Neural cell (in vitro differentiated cells): ENCODE data around the gene LRRC56. TPM values are rescaled to one million over a fixed set of nuclear protein-coding genes. Genes with fewer than 3 reads are reported as not detected.

ENCODE experiments used
- H2AFZ ChIP-seq: fragments of 200-600, 300-800 bp; sonication (generic), shearing (Covaris generic); 2 replicates; pipeline ENCODE4 v1.6.0; 2014; ENCODE audit warnings: low read depth, mild to moderate bottlenecking, antibody characterized with exemption, low read length, moderate library complexity
- H3F3A ChIP-seq: fragments of 200-600 bp; shearing (Covaris generic); 2 replicates; pipeline ENCODE4 v1.6.1; 2016; ENCODE audit warnings: mild to moderate bottlenecking, moderate library complexity, mixed read lengths, antibody characterized with exemption, low read length; ENCODE audit not compliant: insufficient read depth, poor library complexity, severe bottlenecking
- H3K27ac ChIP-seq: fragments of 200-600, 300-800 bp; sonication (generic), shearing (Covaris generic); 2 replicates; pipeline ENCODE4 v1.5.1; 2014; ENCODE audit warnings: mild to moderate bottlenecking, low read length, moderate library complexity
- H3K27me3 ChIP-seq: fragments of 300-800, 200-600 bp; sonication (generic), shearing (Covaris generic); 2 replicates; pipeline ENCODE4 v1.6.0; 2014; ENCODE audit warnings: mild to moderate bottlenecking, low read depth, low read length, moderate library complexity; ENCODE audit not compliant: insufficient read depth
- H3K36me3 ChIP-seq: fragments of 300-800, 200-600 bp; sonication (generic), shearing (Covaris generic); 2 replicates; pipeline ENCODE4 v1.5.1; 2014; ENCODE audit warnings: mild to moderate bottlenecking, antibody characterized with exemption, low read length, moderate library complexity; ENCODE audit not compliant: insufficient read depth
- H3K4me2 ChIP-seq: fragments of 300-800, 200-600 bp; sonication (generic), shearing (Covaris generic); 2 replicates; pipeline ENCODE4 v1.6.0; 2014; ENCODE audit warnings: mild to moderate bottlenecking, low read length
- H3K4me3 ChIP-seq: fragments of 300-800, 200-600 bp; sonication (generic), shearing (Covaris generic); 2 replicates; pipeline ENCODE4 v1.5.1; 2014; ENCODE audit warnings: mild to moderate bottlenecking, low read length, moderate library complexity
- H3K79me2 ChIP-seq: fragments of 200-600 bp; shearing (Covaris generic); replicated peaks from 2 replicates; pipeline ENCODE4 v1.6.0; 2014; ENCODE audit warnings: mild to moderate bottlenecking, low read length, moderate library complexity; ENCODE audit not compliant: insufficient read depth
- H3K9ac ChIP-seq: fragments of 300-800, 200-600 bp; sonication (generic), shearing (Covaris generic); 2 replicates; pipeline ENCODE4 v1.6.1; 2016; ENCODE audit warnings: mild to moderate bottlenecking, low read length, mixed read lengths
- H3K9me2 ChIP-seq: fragments of 200-600 bp; shearing (Covaris generic); 2 replicates; pipeline ENCODE4 v1.6.1; 2016; ENCODE audit warnings: mild to moderate bottlenecking, low read length, mixed read lengths; ENCODE audit not compliant: insufficient read depth
- H3K9me3 ChIP-seq: fragments of 200-600, 300-800 bp; sonication (generic), shearing (Covaris generic); 2 replicates; pipeline ENCODE4 v1.6.1; 2016; ENCODE audit warnings: mild to moderate bottlenecking, mixed run types, low read length, moderate library complexity, mixed read lengths
- H4K20me1 ChIP-seq: fragments of 200-600 bp; shearing (Covaris generic); 2 replicates; pipeline ENCODE4 v1.6.1; 2016; ENCODE audit warnings: mild to moderate bottlenecking, mixed run types; ENCODE audit not compliant: insufficient read depth
- EP300 ChIP-seq: fragments of 450-650 bp; conservative IDR thresholded peaks from 2 replicates; pipeline ENCODE4 v1.6.1; 2014; ENCODE audit warnings: antibody characterized with exemption, mild to moderate bottlenecking, moderate library complexity; ENCODE audit not compliant: poor library complexity, severe bottlenecking
- EZH2 ChIP-seq: fragments of 200-600, 300-800 bp; shearing (Covaris generic), sonication (generic); IDR thresholded peaks from 2 replicates; pipeline ENCODE4 v1.6.1; 2014; ENCODE audit warnings: antibody characterized with exemption, low read length, borderline replicate concordance, mild to moderate bottlenecking; ENCODE audit not compliant: insufficient read depth, poor library complexity, severe bottlenecking
- MXI1 ChIP-seq: fragments of 450-650 bp; conservative IDR thresholded peaks from 2 replicates; pipeline ENCODE4 v1.6.1; 2014; ENCODE audit warnings: antibody characterized with exemption, mild to moderate bottlenecking; ENCODE audit not compliant: poor library complexity, severe bottlenecking
- POLR2AphosphoS5 ChIP-seq: IDR thresholded peaks from 2 replicates; pipeline ENCODE4 v1.6.1; 2012
- RAD21 ChIP-seq: fragments of 450-650 bp; conservative IDR thresholded peaks from 2 replicates; pipeline ENCODE4 v1.6.1; 2014; ENCODE audit warnings: antibody characterized with exemption, mild to moderate bottlenecking, moderate library complexity
- SMC3 ChIP-seq: fragments of 450-650 bp; conservative IDR thresholded peaks from 2 replicates; pipeline ENCODE4 v1.6.1; 2014; ENCODE audit warnings: antibody characterized with exemption, mild to moderate bottlenecking, moderate library complexity; ENCODE audit not compliant: poor library complexity
- TAF1 ChIP-seq: IDR thresholded peaks from 2 replicates; pipeline ENCODE4 v1.6.1; 2012; ENCODE audit warnings: low read depth
- polyA plus RNA-seq: library from polyadenylated mRNA; depleted of rRNA; stranded (reverse); fragments of >200 nt; gene quantifications from 2 replicates; pipeline ENCODE4 v1.2.3, GENCODE V29; 2014
- TF ChIP-seq, protein P1 (sequence below): fragments of 450-650 bp; IDR thresholded peaks from 2 replicates; pipeline ENCODE4 v1.5.1; 2014; ENCODE audit warnings: antibody characterized with exemption, mild to moderate bottlenecking, moderate library complexity; ENCODE audit not compliant: poor library complexity, severe bottlenecking
- TF ChIP-seq, protein P2 (sequence below): IDR thresholded peaks from 2 replicates; pipeline ENCODE4 v1.6.1; 2012; ENCODE audit warnings: borderline replicate concordance

The LRRC56 gene
- polyA plus RNA-seq, 1 donor from 2014 or later = 0.76 TPM

DNA sequence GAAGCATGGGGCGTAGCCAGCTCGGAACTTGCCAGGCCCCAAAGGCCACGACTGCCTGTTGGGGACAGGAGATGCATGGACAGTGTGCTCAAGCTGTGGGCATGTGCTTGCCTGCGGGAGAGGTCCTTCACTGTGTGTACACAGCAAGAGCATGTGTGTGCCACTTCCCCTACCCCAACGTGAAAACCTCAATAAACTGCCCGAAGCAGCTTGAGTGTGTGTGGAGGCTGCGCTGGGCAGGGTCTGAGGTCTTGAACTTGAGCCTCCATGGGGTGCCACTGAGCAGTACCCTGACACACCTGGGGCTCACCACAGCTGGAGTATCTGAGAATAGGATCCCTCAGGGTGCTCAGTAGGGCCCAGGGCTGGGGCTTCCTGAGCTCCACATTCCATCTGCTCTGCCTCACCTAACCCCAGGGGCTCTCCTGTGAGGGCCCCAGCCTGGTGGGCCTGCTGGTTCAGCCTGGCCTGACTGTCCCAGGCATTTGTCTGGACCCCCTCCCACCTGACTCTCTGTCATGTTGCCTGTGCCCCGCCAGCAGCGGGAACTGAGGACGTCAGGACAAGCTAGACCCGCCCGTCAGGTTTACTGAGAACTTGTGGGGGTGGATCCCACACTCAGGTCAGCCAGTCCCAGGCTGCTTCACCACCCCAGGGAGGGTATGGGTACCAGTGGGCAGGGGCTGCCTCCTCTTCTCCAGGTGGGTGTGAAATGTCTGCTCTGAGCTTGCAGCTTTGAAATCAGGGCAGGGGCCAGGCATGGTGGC lies 26.7 kb downstream of the LRRC56 start:
- no peaks in the 10 kb centered on the region for H3K36me3 ChIP-seq
- H3K9me2 ChIP-seq = no peaks in the 10 kb centered on the region
- H3K9ac ChIP-seq = no peak overlapping the region
- TF ChIP-seq EZH2 = no peak
- no peak for TF ChIP-seq TAF1
- TF ChIP-seq, protein P1, sequence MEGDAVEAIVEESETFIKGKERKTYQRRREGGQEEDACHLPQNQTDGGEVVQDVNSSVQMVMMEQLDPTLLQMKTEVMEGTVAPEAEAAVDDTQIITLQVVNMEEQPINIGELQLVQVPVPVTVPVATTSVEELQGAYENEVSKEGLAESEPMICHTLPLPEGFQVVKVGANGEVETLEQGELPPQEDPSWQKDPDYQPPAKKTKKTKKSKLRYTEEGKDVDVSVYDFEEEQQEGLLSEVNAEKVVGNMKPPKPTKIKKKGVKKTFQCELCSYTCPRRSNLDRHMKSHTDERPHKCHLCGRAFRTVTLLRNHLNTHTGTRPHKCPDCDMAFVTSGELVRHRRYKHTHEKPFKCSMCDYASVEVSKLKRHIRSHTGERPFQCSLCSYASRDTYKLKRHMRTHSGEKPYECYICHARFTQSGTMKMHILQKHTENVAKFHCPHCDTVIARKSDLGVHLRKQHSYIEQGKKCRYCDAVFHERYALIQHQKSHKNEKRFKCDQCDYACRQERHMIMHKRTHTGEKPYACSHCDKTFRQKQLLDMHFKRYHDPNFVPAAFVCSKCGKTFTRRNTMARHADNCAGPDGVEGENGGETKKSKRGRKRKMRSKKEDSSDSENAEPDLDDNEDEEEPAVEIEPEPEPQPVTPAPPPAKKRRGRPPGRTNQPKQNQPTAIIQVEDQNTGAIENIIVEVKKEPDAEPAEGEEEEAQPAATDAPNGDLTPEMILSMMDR = no peak
- TF ChIP-seq MXI1 = no peak
- TF ChIP-seq RAD21 = no peak
- TF ChIP-seq, protein P2, sequence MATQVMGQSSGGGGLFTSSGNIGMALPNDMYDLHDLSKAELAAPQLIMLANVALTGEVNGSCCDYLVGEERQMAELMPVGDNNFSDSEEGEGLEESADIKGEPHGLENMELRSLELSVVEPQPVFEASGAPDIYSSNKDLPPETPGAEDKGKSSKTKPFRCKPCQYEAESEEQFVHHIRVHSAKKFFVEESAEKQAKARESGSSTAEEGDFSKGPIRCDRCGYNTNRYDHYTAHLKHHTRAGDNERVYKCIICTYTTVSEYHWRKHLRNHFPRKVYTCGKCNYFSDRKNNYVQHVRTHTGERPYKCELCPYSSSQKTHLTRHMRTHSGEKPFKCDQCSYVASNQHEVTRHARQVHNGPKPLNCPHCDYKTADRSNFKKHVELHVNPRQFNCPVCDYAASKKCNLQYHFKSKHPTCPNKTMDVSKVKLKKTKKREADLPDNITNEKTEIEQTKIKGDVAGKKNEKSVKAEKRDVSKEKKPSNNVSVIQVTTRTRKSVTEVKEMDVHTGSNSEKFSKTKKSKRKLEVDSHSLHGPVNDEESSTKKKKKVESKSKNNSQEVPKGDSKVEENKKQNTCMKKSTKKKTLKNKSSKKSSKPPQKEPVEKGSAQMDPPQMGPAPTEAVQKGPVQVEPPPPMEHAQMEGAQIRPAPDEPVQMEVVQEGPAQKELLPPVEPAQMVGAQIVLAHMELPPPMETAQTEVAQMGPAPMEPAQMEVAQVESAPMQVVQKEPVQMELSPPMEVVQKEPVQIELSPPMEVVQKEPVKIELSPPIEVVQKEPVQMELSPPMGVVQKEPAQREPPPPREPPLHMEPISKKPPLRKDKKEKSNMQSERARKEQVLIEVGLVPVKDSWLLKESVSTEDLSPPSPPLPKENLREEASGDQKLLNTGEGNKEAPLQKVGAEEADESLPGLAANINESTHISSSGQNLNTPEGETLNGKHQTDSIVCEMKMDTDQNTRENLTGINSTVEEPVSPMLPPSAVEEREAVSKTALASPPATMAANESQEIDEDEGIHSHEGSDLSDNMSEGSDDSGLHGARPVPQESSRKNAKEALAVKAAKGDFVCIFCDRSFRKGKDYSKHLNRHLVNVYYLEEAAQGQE = no peak
- no peak for TF ChIP-seq SMC3
- no peak for TF ChIP-seq POLR2AphosphoS5
- no peak for TF ChIP-seq EP300
- H2AFZ ChIP-seq = no peak overlapping the region
- no peaks in the 10 kb centered on the region for H3K79me2 ChIP-seq
- no peaks in the 10 kb centered on the region for H3F3A ChIP-seq
- no peak overlapping the region for H3K27ac ChIP-seq
- H3K4me2 ChIP-seq = no peak overlapping the region
- H4K20me1 ChIP-seq = no peaks in the 10 kb centered on the region
- no peak overlapping the region for H3K4me3 ChIP-seq
- no peaks in the 10 kb centered on the region for H3K9me3 ChIP-seq
- H3K27me3 ChIP-seq = no peaks in the 10 kb centered on the region

DNA sequence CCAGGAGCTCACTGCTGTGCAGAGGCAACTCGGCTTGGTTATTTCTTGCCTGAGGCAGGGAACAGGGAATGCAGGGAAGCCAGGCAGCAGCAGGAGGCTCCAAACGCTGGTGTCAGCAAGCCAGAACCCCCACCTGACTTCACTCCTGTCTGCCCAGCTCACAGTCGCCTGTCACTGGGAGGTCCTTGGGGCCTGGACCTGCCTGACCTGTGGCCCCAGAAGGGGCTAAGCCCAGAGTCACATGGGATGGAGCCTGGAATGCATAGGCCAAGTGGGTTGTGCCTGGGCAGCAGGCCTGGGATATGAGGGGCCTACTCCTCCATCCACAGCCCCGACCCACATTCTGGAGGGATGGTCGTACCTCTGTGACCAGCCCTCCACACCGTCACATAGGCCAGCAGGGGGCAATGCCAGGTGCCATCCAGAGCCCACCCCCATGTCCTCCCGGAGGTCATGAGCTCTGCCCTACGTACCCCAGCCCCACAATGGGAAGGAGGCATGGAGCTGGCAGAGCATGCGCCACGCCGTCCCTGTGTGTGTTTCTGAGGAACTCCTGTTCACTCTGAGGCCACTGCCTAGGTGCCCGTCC lies 28.7 kb downstream of the LRRC56 start:
- Histone ChIP-seq H3K4me2 (no peak overlapping the region), H3K4me3 (no peak overlapping the region), H3K36me3 (no peaks in the 10 kb centered on the region), H3K9me2 (no peaks in the 10 kb centered on the region), H3K79me2 (no peaks in the 10 kb centered on the region), H4K20me1 (no peaks in the 10 kb centered on the region), H3K27ac (no peak overlapping the region), H3K27me3 (no peaks in the 10 kb centered on the region), H3F3A (no peaks in the 10 kb centered on the region), H3K9me3 (no peaks in the 10 kb centered on the region), H3K9ac (no peak overlapping the region), H2AFZ (no peak overlapping the region)
- TF ChIP-seq POLR2AphosphoS5 (no peak), MXI1 (no peak), RAD21 (no peak), EP300 (no peak), EZH2 (no peak), TAF1 (no peak), SMC3 (no peak)
- TF ChIP-seq, protein P1 = no peak
- TF ChIP-seq, protein P2 = no peak
